ENCODE measurements around the gene INPPL1.
"Not testable (repeated sequence)": the region's sequence is repeated elsewhere in the genome, so short reads cannot be mapped to it uniquely, and the experiment has no call there.

Gene INPPL1

GRCh38 chr11:72254299-72254993 is 29.9 kb downstream of the INPPL1 start:
- no peak for DNase-seq (ENCODE audit: low read depth)
- TF ChIP-seq, protein P1, sequence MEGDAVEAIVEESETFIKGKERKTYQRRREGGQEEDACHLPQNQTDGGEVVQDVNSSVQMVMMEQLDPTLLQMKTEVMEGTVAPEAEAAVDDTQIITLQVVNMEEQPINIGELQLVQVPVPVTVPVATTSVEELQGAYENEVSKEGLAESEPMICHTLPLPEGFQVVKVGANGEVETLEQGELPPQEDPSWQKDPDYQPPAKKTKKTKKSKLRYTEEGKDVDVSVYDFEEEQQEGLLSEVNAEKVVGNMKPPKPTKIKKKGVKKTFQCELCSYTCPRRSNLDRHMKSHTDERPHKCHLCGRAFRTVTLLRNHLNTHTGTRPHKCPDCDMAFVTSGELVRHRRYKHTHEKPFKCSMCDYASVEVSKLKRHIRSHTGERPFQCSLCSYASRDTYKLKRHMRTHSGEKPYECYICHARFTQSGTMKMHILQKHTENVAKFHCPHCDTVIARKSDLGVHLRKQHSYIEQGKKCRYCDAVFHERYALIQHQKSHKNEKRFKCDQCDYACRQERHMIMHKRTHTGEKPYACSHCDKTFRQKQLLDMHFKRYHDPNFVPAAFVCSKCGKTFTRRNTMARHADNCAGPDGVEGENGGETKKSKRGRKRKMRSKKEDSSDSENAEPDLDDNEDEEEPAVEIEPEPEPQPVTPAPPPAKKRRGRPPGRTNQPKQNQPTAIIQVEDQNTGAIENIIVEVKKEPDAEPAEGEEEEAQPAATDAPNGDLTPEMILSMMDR (IDR thresholded peaks at IDR 0.05; ENCODE audit: control insufficient read depth, insufficient read depth, low read depth, low read length, missing control alignments), result no peak
- H3K4me3 ChIP-seq (ENCODE audit: control insufficient read depth, low read depth, low read length), result no peak overlapping the region

GRCh38 chr11:72257570-72257969 is 33.0 kb downstream of the INPPL1 start:
- no peak overlapping the region for H3K4me3 ChIP-seq (ENCODE audit: control insufficient read depth, low read depth, low read length)
- TF ChIP-seq, protein P1 (IDR thresholded peaks at IDR 0.05; ENCODE audit: control insufficient read depth, insufficient read depth, low read depth, low read length, missing control alignments), result no peak
- DNase-seq (ENCODE audit: low read depth), result no peak

DNA sequence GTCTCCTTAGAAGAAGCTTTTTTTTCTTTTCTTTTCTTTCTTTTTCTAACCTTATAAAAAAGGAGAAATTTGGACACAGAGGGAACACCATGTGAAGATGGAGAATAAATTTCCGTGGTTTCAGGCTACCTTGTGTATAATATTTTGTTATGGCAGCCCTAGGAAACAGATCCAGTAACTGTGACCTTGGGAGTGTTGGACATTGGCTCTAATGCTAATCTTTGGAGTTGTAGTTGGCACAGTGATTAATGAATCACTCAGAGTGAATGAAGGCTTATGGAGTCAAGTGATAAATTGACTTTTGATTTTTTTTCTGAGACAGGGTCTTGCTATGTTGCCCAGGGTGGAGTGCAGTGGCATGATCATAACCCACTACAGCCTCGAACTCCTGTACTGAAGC is 34.9 kb downstream of the INPPL1 start:
- DNase-seq (ENCODE audit: low read depth), result no peak
- no peak overlapping the region for H3K4me3 ChIP-seq (ENCODE audit: control insufficient read depth, low read depth, low read length)
- TF ChIP-seq, protein P1 (IDR thresholded peaks at IDR 0.05; ENCODE audit: control insufficient read depth, insufficient read depth, low read depth, low read length, missing control alignments), result no peak

GRCh38 chr11:72260574-72260973 is 36.0 kb downstream of the INPPL1 start:
- DNase-seq (ENCODE audit: low read depth), result no peak
- no peak overlapping the region for H3K4me3 ChIP-seq (ENCODE audit: control insufficient read depth, low read depth, low read length)
- TF ChIP-seq, protein P1 (IDR thresholded peaks at IDR 0.05; ENCODE audit: control insufficient read depth, insufficient read depth, low read depth, low read length, missing control alignments), result no peak

GRCh38 chr11:72263361-72263760 is 38.8 kb downstream of the INPPL1 start:
- H3K4me3 ChIP-seq (ENCODE audit: control insufficient read depth, low read depth, low read length), result no peak overlapping the region
- TF ChIP-seq, protein P1 (IDR thresholded peaks at IDR 0.05; ENCODE audit: control insufficient read depth, insufficient read depth, low read depth, low read length, missing control alignments), result no peak
- peak; percentile 23 for DNase-seq (ENCODE audit: low read depth)

DNA sequence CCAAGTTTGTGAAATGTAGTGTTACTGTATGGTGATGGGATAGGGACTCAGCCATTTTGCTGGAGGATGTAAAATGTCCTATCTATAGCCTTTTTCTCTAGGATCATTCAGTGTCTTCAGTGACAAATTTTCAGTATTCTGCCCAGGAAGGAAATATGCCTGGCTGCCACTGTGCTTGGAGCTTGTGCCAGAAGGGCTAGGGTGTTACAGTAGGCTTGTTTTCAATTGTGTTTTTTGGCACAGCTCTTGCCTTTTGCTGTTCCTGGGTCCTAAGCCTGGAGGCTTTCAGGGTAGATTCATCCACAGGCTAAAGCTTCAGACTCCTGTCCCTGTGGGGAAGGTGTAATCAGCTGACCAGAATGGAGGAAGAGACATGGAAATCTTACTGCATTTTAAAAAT is 41.4 kb downstream of the INPPL1 start:
- no peak for DNase-seq (ENCODE audit: low read depth)
- TF ChIP-seq, protein P1 (IDR thresholded peaks at IDR 0.05; ENCODE audit: control insufficient read depth, insufficient read depth, low read depth, low read length, missing control alignments), result no peak
- H3K4me3 ChIP-seq (ENCODE audit: control insufficient read depth, low read depth, low read length), result no peak overlapping the region

DNA sequence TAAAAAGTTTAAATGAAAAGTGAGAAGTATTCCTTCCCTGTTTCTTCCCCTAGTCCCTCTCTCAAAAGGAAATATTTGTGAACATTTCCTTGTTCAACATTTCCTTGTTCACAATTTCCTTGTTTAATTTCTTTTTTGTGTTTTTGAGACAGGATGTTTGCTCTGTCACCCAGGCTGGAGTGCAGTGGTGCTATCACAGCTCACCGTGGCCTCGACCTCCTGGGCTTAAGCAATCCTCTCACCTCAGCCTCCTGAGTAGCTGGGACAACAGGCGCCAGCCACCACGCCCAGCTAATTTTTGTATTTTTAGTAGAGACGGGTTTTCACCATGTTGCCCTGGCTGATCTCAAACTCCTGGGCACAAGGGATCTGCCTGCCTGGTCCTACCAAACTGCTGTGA is 42.4 kb downstream of the INPPL1 start:
- not testable (repeated sequence) for H3K4me3 ChIP-seq (ENCODE audit: control insufficient read depth, low read depth, low read length); DNase-seq (ENCODE audit: low read depth)
